Ovary (tissue), 3 donors: ENCODE results near the gene TVP23C.
"Not testable (repeated sequence)": the region's sequence is repeated elsewhere in the genome, so short reads cannot be mapped to it uniquely, and the experiment has no call there.

Source experiments
- CTCF ChIP-seq, 3 donors: fragments of 450-650 bp in 2 of 3; fragments of 200-600 bp in 1 of 3; IDR thresholded peaks; one replicate each; pipeline versions ENCODE4 v1.5.1 to v1.8.0; 2016 to 2022; ENCODE audit warnings: antibody characterized with exemption in 3 of 3, mild to moderate bottlenecking in 1 of 3
- EP300 ChIP-seq: sonication (generic); formaldehyde crosslinking; IDR thresholded peaks from one replicate; pipeline ENCODE4 v1.6.1; 2017; ENCODE audit warnings: antibody characterized with exemption
- donor health status: DM: no; HTN: no; CAD: no.

GRCh38 chr17:15540371-15541219, 22.7 kb downstream of the TVP23C start:
- not testable (repeated sequence) for TF ChIP-seq CTCF (IDR thresholded peaks at IDR 0.05); EP300
